SW 1271 (cell line): ENCODE measurements around the gene PDGFA.

Experiments used
- DNase-seq, 2 experiments: peaks; one replicate each; lab custom pipeline; 2025; lab: John Stamatoyannopoulos, UW

PDGFA gene

DNA sequence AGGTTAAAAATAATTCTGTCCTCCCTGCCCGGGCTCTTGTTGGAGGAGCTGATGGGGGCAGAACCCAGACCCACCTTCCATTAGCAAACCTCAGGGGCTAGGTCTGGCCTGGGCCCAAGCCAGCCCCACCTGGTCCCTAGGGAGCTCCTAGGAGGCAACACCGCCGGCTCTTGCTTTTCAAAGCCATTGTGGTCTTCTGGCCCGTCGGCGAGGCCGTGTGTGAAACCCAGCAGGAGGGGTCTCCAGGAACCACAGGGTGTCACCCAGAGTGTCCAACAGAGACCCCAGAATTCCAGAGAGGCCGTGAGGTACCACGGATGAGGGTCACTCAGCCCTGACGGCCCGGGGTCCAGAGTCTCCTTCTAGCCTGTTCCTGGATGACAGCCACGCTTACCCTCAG, 16.6 kb upstream of the PDGFA start:
- no peak for DNase-seq

DNA sequence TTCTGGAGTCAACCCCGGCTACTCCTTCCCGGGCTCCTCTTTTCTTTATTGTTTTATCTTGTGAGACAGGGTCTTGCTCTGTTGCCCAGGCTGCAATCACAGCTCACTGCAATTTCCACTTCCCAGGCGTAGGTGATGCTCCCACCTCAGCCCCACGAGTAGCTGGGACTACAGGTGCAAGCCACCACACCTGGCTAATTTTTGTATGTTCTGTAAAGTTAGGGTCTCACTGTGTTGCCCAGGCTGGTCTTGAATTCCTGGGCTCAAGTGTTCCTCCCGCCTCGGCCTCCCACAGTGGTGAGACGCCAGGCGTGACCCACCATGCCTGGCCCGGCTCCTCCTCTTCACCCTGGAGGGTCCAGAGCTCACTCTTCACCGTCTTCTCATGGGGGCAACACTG, 15.3 kb upstream of the PDGFA start:
- DNase-seq, result no peak

DNA sequence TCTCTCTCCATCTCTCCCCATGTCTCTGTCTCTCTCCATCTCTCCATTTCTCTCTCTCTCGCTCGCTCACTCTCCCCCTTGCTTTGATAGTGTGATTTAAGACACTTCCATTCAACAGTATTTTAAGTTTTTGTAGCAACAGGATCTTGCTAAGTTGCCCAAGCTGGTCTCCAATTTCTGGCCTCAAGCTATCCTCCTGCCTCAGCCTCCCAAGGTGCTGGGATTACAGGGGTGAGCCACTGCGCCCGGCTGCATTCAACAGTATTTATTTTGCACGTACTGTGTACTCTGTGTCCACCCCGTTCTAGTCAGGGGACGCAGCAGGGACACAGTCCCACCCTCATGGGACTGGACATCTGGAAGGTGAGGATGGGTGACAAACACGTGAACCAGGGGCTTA, 14.4 kb upstream of the PDGFA start:
- DNase-seq, result no peak

DNA sequence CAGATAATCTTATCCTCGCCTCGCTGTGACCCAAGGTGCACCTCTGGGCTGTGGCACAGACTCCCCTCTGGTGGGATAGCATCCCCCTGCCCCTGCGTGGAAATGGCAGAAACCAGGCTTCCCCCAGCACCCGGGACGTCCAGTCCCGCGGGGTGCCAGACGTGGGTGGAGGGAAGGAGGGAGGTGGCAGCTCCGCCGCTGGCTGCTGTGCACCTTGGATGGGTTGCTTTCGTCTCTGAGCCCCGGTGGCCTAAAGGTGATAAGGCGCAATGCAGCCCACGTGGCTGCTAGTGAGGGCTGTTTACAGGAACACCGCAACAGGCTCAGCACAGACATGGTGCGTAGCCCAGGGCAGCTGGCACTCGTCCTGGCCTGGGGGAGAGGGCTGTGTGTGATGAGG, 13.6 kb upstream of the PDGFA start:
- no peak for DNase-seq

DNA sequence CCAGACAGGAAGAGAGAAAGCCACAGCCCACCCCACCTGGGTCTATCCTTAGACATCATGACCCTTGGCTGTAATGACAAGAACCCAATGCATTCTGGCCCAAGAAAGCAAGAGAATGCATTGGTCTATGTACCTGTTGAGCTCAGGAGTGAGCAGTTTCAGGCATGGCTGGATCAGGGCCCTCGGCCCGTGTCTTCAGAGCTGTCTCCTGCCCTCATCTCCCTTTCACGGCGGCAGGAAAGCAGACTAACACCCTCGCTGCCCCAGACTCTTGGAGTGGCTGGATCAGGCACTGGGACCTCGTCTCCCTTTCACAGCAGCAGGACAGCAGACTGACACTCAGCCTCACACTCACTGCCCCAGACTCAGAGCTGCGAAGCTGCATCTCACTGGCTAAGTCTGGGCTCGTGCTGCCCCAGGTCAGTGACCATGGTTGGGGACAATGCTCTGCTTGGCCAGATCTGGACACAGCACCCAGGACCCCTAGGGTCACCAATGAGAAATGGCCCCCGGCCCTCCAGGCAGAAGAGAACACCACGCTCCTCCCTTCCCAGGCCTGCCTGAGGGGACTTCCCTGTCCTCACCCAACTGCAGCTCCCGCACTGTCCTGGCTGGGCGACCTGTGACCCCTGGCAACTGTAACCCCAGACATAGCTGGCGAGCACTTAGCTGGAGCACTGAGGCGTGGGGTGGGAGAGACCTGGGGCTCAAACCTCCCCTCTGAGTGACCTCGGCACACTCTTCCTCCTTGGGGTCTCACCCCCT, 12.9 kb upstream of the PDGFA start:
- no peak for DNase-seq

DNA sequence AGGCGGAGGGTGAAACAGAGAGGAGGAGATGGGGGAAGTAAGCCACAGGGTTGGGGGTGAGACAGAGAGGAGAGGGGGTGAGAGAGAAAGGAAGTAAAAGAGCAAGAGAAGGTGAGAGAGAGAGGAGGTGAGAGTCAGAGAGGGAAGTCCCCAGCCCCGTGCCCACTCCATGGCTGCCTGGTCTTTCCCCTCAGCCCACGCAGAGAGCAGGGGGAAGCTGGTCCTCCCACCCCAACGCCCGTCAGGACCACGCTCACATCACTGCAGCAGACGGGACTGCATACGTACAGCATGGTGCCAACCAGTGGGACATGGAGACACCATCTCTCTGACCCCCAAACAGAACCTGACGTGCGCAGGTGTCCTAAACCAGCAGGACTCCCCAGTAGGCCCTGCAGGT, 12.1 kb upstream of the PDGFA start:
- no peak for DNase-seq

DNA sequence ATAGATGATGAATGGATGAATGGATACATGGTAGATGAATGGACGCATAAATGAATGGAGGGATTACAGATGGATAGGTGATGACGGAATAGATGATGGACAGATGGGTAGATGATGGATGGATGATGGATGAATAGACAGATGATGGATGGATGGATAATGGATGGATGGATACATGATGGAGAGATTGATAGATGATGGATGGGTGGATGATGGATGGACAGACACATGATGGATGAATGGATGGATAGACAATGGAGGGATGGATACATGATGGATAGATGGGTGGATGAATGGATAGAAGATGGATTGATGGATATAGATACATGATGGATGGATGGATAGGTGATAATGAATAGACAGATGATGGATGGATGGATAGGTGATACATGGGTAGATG, 8.8 kb upstream of the PDGFA start:
- DNase-seq, result no peak

DNA sequence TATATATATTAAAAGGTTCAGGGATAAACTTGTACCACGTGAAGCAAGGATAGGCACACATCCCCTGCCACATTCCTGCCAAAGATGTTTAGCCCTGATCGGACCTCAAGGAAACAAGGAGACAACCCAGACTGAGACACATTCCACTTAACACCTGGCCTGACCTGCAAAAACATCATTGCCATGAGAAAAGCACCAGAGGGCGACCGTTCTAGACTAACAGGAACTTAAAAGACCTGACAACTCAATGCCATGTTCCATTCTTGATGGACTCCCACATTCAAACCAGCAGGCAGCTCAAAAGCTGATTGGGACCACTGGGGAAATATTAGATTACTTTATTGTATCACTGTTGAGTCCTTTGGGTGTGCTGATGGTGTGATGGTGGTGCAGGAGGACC, 8.1 kb upstream of the PDGFA start:
- DNase-seq, result no peak

DNA sequence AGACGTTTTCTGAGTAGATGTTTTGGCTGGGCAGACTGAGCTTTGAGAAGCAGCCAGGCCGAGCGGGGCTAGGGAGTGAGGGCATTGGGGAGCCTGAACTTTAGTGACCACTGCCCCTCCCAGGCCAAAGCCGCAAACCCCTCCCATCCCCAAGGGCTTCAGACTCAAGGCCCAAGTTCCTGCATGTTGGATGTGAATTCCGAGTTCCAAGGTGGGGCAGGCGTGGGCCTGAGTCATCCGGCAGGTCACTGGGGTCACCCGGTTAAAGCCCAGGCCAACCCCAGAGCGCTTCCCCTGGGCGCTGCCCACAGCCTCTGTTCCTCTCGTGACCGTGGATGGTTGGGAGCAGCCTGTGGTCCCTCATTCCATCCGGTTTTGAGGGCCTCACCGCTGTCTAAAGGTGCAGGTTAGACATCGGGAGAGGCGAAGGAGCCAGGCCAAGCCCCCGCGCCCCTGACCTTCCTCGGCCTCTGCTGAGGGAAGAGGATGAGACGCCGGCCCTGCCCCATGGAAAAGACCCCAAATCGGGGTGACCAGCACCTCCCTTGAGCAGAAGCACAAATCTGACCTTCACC, 6.9 kb upstream of the PDGFA start:
- no peak for DNase-seq

DNA sequence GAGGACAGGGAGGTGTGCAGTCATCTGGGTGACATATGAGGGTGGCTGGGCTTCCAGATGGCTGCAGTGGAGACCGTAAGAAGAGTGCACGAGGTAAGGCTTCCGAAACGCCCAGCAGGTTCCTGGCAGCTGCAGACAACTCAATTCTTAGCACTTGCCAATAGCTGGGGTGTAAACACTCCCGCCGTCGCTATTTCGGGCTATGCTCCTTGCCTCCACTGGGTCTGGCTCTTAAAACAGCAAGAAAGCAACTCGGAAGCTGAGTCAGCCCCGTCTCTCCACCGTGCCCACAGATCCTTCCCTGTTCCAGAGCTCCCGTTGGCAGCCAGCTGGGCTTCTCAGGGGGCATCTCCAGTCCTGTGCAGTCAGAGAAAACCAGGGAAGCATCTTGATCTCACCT, 6.1 kb upstream of the PDGFA start:
- DNase-seq, result no peak

DNA sequence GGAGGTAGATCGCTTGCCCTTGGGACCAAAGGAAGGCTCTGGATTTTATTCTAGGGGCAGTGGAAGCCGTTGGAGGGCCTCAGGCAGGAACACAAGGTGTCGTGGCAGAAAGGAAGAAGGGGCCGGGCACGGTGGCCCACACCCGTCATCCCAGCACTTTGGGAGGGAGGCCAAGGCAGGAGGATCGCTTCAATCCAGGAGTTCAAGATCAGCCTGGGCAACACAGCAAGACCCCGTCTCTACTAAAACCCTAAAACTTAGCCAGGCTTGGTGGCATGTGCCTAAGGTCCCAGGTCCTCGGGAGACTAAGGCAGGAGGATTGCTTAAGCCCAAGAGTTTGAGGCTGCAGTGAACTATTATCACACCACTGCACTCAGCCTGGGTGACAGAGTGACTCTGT, 5.2 kb upstream of the PDGFA start:
- no peak for DNase-seq

DNA sequence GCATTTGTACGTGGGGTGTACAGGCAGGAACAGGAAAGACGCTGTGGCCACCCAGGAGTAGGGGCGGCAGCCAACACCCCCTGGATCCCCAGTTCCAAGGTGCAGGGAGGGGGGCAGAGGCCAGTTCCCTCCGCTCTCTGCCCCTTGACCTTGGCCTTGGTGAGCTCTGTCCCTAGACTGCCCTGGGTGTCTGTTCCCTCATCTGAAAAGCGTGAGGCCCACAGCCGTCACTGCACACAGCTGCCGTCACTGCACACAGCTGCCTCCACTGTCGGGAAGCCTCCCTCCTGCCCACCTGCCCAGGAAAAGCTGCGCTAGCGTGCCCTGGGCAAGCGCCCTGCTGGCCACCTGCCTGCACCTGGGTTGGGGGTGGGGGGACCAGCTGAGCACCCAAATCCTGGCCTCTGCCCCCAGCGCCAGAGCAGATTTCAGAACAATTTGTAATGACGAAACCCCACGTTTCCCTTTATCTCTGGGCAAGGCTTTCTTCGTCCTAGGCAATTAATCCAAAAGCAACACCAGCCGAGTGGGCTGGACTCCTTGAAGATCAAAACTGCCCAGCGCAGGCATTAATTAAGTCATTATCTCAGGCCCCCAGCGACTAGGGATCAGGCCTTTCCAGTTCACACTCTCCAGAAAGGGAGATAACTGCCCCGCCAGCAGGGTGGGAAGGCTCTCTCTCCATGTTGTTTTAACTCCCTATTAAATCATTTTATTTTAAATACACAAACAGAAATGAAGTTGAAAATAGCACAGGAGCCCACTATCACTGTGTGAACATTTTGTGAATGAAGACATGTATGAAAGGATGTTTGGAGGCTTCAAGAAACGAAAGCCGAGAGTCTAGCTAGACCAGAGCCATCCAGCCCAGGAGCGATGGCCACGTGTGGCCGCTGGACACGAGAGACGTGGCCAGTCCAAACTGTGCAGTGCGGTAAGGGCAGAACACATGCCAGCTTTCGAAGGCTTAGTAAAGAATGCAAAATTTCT, 4.0 kb upstream of the PDGFA start:
- DNase-seq, result no peak

DNA sequence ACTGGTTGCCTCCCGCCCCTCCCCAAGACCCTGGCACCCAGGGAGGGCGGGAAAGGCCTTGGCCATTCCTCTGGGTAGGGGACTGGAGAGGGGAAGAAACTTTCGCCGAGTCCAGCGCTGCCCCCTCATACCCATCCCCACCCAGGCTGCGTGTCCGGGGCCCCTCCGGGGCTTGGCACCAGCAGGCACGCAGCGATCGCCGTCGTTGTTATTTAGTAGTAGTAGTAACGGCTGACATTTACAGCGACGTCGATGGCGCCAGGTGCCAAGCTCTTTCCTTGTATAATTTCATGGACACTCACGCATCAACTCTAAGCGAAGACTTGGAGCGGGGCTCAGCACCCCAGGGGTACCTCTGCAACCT, 3.3 kb upstream of the PDGFA start:
- DNase-seq, result no peak

DNA sequence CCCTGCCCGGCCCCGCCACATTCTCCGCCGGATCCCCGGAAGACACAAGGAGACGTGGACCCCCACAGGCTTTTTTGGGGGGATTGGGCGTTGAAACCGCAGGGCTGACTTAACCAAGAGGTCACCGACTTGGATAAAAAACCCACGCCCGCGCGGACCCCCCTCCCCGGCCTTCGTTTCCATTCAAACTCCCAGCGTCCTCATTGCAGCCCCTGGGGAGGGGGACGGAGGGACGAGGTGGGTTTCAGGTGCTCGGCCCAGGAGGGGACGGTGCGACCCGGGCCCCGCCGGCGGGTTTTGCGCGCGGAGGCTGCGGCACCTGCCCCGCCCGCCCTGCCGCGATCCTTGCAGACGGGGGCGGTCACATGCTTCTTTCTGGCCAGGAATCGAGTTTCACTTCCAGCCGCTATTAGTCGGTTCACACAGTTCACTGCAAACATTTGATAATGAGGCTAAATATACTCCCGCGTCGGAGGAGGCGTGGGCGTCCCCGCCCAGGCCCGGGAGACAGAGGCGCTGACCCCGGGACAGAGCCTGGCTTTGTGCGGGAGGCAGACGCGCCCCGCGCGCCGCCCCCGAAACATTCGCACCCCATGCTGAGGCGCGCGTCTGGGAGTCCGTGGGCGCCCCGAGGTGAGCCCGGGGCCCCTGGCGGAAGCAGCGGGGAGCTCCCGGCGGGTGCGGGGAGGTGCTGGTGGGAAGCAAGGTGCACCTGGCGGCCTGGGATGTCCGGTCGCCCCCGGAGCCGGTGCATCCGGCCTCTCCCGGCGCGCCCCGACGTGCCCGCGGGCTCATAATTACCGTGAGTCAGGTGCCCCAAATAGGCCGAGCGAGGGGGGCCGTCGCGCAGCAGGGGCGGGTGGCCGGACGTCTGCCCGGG, 2.7 kb upstream of the PDGFA start:
- DNase-seq, result peak in 1 of 2 experiments; percentile 57

DNA sequence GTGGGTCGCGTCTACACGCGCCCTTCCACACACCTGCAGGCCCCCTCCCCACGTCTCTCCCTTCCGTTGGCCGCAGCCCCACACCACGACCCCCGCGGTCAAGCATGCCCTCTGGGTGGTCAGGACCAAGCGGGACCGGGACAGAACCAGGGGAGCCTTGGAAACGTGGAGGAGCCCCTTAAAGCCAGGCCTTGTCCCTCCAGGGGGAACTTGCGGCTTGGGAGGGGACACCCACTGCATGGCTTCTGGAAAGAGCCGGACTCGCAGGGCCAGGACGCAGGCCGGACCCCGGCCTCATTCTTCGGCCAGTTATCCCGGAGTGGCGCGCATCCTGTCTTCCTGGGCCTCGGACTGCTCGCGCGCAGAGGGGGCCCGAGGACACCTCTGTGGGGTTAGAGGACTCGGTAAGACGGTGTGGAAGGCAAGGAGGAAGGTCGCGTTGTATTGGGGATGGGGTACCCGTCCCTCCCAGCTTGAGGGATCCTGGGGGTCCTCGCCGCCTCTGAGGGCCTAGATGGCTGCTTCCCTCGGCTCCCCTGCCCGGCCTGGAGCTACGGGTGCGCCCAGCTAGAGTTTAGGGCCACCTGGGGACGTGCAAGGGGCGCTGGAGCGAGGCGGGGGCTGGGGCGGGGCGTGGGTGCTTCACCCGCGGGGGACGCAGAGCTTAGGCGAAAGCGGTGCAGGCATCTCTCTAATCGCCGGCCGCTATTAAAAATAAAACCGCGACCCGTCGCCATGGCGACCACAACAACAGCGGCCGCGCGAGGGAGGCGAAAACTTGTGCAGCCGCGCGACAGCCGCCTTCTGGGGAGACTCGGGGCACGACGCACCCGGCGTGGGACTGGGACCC, 1.8 kb upstream of the PDGFA start:
- DNase-seq, result peak in 1 of 2 experiments; percentile 41

DNA sequence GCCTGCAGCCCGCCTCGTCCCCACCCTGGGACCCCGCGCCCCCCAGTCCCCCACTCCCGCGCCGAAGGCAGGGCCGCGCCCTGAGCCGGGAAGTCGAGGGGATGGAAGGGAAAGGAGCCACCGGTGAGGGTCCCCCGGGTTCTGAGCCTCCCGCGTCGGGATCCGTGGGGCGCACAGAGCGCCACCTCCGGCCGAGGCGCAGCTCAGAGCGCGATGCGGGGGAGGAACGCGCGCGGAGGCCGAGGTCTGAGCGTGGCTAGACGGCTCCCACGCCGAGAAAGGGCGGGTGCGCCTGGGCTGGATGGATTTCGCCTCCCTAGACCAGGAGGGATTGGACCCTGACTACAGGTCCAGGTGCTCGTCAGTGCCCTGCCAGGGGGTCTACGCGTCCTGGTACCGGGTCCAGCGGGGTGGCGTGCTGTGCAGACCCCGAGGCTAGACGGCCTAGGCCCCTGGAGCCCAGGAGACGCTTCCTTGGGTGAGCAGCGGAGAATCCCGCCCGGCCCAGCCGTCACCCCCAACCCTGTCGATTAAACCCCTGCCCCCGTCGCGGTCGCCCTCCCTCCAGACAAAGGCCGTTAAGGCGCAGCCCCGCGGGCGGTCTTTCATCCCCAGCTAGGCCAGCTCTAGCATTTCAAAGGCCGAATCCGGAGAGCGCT, 986 bp upstream of the PDGFA start:
- DNase-seq, result no peak

DNA sequence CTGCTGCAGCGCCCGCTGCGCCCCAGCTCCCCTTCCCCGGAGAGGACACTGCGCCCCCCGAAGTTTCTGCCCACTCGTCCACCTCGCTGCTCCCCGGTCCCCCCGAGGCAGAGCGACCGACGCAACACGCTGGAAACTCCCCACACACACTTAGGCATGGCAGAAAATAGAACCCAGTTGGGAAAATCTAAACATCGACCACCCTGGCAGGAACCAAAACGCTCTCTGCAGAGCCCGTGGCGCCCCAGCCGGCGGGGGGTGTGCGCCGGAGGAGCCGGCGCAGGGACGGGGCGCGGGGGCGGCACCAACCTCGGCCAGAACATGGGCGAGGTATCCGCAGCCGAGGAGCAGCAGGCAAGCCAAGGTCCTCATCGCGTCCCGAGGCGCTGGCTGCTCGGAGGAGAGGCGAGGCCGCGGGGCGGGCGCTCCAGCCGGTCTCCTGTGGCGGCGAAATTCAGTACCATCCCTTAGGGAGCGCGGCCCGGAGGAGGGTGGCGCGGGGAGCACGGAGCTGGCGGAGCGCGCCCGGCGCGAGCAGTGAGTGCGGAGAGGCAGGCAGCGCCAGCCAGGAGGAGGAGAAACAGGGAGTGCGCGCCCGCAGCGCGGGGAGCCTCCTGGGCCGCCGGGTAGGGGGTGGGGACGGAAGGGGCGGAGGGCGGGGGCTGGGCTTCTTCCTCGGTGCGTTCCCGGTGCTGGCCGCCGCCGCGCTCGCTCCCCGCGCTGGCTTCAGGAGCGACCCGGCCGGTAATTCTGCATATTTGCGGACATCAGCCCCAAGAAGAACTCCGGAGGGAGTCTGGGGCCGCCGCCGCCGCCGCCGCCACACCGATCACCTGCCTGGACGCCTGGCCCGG, 789 bp downstream of the PDGFA start:
- DNase-seq, result peak in 1 of 2 experiments; percentile 77

DNA sequence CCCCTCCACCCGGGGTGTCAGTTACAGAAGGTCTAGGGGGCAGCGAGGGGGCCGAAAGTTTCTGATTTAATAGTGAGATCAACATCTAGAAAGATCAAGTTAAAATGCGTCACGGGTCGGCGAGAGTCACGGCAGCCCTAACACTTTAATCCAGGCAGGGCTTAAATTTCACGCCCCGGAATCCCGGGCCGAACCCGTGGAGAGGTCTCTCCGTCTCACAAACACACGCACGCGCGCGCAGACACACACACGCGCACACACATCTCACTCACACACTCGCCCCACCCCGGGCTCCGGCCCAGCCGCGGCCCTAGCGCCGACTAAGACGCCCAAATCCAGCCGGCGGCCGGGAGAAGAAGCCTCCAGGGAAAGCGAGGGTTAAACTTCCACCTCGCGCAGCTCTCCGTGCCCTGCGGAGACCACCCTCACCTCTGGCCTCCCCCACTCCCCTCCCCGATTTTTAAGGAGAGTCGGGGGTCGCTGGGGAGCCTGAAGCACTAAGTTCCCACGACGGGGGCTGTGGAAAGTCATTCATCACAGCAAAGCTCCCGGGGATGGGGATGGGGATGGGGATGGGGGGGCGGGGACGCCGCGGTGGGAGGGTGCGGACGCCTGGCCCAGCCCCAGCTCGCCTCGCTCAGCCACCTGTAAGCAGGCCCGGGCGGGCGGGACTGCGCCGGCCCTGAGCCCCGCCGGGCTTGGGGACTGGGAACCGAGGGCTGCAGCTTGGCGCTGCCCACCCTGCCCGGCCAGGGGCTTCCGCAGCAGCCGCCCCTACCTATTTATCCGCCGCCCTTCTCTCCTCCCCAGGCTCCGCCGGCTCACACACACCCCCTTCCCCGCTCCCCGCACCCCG, 1.6 kb downstream of the PDGFA start:
- DNase-seq, result peak in 1 of 2 experiments; percentile 27
